Lung (tissue), 12 donors: Measurements from ENCODE around the gene FBRS. TPM values are rescaled to one million over a fixed set of nuclear protein-coding genes. Genes with fewer than 3 reads are reported as not detected.

ENCODE experiments used
- ATAC-seq: fragments of 200-7000 bp; cut with Tn5 transposase; one replicate; pipeline ENCODE4 v1.9.1; 2020; ENCODE audit warnings: moderate number of reproducible peaks; ENCODE audit not compliant: insufficient read depth, low FRiP score
- DNase-seq, 3 donors: peaks; one replicate each; pipeline ENCODE4 v3.0.0-alpha.2; 2013 to 2017
- H3K27ac ChIP-seq, 2 donors: one replicate each; pipeline ENCODE4 v1.5.1; 2013; ENCODE audit warnings: mild to moderate bottlenecking in 2 of 2, moderate library complexity in 2 of 2, control low read depth in 1 of 2, inconsistent platforms in 1 of 2, low read depth in 1 of 2, low read length in 1 of 2
- H3K27me3 ChIP-seq, 3 donors: one replicate each; pipeline ENCODE4 v1.5.1; 2013; ENCODE audit warnings: low read length in 2 of 3; ENCODE audit not compliant: control insufficient read depth in 3 of 3, insufficient read depth in 3 of 3
- H3K36me3 ChIP-seq, 4 donors: one replicate each; pipeline ENCODE4 v1.5.1; 2013; ENCODE audit warnings: low read length in 4 of 4, mild to moderate bottlenecking in 1 of 4, moderate library complexity in 1 of 4; ENCODE audit not compliant: control insufficient read depth in 4 of 4, insufficient read depth in 4 of 4
- H3K4me1 ChIP-seq, 5 donors: one replicate each; pipeline ENCODE4 v1.5.1; 2013; ENCODE audit warnings: low read length in 5 of 5, mild to moderate bottlenecking in 2 of 5, moderate library complexity in 1 of 5; ENCODE audit not compliant: control insufficient read depth in 5 of 5, insufficient read depth in 5 of 5
- H3K4me3 ChIP-seq: one replicate; pipeline ENCODE4 v1.5.1; 2013; ENCODE audit warnings: mild to moderate bottlenecking, control low read depth, moderate library complexity
- H3K9ac ChIP-seq, 2 donors: one replicate each; pipeline ENCODE4 v1.5.1; 2013; ENCODE audit warnings: low read length in 2 of 2, control low read depth in 1 of 2; ENCODE audit not compliant: insufficient read depth in 1 of 2
- H3K9me3 ChIP-seq, 4 donors: one replicate each; pipeline ENCODE4 v1.5.1; 2013; ENCODE audit warnings: low read length in 3 of 4, mild to moderate bottlenecking in 1 of 4, moderate library complexity in 1 of 4; ENCODE audit not compliant: control insufficient read depth in 4 of 4, insufficient read depth in 3 of 4
- WGBS, 2 donors: extraction: QIAGEN DNeasy Blood & Tissue Kit; methylation state at CpG; one replicate each; pipeline ENCODE4 v1.1.7; 2013; 5-methylcytosine and 5-hydroxymethylcytosine counted together
- polyA plus RNA-seq, 2 donors: library from polyadenylated mRNA; stranded (reverse); fragments of 200-250 nt; gene quantifications; one replicate each; pipeline ENCODE4 v1.2.1, GENCODE V29; 2013
- total RNA-seq, 2 donors: library from RNA; depleted of rRNA in 1 of 2; stranded (reverse); fragments of >200 nt in 1 of 2; gene quantifications; one replicate each; pipeline ENCODE4 v1.2.1, GENCODE V29; 2014 to 2021
- TF ChIP-seq, protein P1 (sequence below): IDR thresholded peaks from 2 replicates; pipeline ENCODE4 v1.5.1; 2012; ENCODE audit warnings: mild to moderate bottlenecking; ENCODE audit errors: control extremely low read depth, extremely low read depth
- donor health status: control.
- donor health status: control.
- donor health status: Bipolar disorder and iron deficiency.
- donor health status: healthy.
- donor health status: DM: yes; HTN: yes; CAD: no.

The FBRS gene
- total and polyA plus RNA-seq, 4 donors, result 32.1 to 80.8 (median 55.6) TPM

DNA sequence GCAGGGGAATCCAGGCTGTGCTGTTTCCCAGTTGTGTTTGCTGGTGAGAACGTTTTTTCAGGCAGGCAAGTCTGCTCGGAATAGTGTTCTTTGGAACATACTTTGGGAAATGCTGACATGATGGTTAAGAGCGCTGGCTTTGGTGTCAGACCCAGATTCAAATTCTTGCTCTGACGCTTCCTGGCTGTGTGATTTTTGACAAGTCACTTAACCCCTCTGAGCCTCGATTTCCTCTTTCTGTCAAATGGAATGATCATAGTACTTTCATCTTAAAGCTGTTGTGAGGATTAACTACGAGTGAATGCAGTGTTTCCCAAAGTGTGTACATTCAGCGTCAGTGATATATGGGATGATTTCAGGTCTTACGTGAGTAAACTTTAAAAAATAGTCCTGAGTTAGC lies 4.8 kb downstream of the FBRS start:
- peaks cover 8 to 66% (median 44%) of the 10 kb centered on the region in 4 donors for H3K36me3 ChIP-seq
- no peak for ATAC-seq
- peaks cover 4 to 20% (median 9%) of the 10 kb centered on the region in 5 donors for H3K4me1 ChIP-seq
- no peak overlapping the region for H3K27ac ChIP-seq
- no peak for DNase-seq
- H3K9me3 ChIP-seq, result no peaks in the 10 kb centered on the region
- no peaks in the 10 kb centered on the region for H3K27me3 ChIP-seq
- no peak overlapping the region for H3K4me3 ChIP-seq
- TF ChIP-seq, protein P1, sequence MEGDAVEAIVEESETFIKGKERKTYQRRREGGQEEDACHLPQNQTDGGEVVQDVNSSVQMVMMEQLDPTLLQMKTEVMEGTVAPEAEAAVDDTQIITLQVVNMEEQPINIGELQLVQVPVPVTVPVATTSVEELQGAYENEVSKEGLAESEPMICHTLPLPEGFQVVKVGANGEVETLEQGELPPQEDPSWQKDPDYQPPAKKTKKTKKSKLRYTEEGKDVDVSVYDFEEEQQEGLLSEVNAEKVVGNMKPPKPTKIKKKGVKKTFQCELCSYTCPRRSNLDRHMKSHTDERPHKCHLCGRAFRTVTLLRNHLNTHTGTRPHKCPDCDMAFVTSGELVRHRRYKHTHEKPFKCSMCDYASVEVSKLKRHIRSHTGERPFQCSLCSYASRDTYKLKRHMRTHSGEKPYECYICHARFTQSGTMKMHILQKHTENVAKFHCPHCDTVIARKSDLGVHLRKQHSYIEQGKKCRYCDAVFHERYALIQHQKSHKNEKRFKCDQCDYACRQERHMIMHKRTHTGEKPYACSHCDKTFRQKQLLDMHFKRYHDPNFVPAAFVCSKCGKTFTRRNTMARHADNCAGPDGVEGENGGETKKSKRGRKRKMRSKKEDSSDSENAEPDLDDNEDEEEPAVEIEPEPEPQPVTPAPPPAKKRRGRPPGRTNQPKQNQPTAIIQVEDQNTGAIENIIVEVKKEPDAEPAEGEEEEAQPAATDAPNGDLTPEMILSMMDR, result no peak
- H3K9ac ChIP-seq, result no peak overlapping the region
- 85 to 87% methylated on average over 8 of the region's 8 CpGs for WGBS, 2 donors

GRCh38 chr16:30663820-30664219 lies 5.6 kb downstream of the FBRS start:
- no peak for ATAC-seq
- Histone ChIP-seq H3K27ac (no peak overlapping the region), H3K36me3 (peaks cover 13 to 73% (median 44%) of the 10 kb centered on the region in 4 donors), H3K27me3 (no peaks in the 10 kb centered on the region), H3K4me1 (peaks cover 4 to 20% (median 9%) of the 10 kb centered on the region in 5 donors), H3K9ac (no peak overlapping the region), H3K4me3 (no peak overlapping the region), H3K9me3 (no peaks in the 10 kb centered on the region)
- DNase-seq, result no peak
- TF ChIP-seq, protein P1, result no peak
- WGBS, 2 donors, result 81 to 87% methylated on average over 9 of the region's 9 CpGs

GRCh38 chr16:30664616-30665109 lies 6.4 kb downstream of the FBRS start:
- peaks cover 14 to 82% (median 45%) of the 10 kb centered on the region in 4 donors for H3K36me3 ChIP-seq
- TF ChIP-seq, protein P1, result no peak
- ATAC-seq, result no peak
- WGBS, 2 donors, result 95 to 99% methylated on average over 15 of the region's 15 CpGs
- no peaks in the 10 kb centered on the region for H3K27me3 ChIP-seq
- H3K4me3 ChIP-seq, result no peak overlapping the region
- DNase-seq, result no peak
- no peak overlapping the region for H3K9ac ChIP-seq
- no peaks in the 10 kb centered on the region for H3K9me3 ChIP-seq
- H3K4me1 ChIP-seq, result peaks cover 4 to 20% (median 9%) of the 10 kb centered on the region in 5 donors
- H3K27ac ChIP-seq, result no peak overlapping the region
